ENCODE measurements around the gene DDI1. TPM values are rescaled to one million over a fixed set of nuclear protein-coding genes. Genes with fewer than 3 reads are reported as not detected.
"Not testable (repeated sequence)": the region's sequence is repeated elsewhere in the genome, so short reads cannot be mapped to it uniquely, and the experiment has no call there.

Gene DDI1
- total RNA-seq, 4 donors from 2014 or later = not detected

GRCh38 chr11:104036995-104037394, 555 bp downstream of the DDI1 start:
- DNase-seq (ENCODE audit: low spot score) (no peak), ATAC-seq (ENCODE audit: low FRiP score) (no peak)
- TF ChIP-seq, protein P1, sequence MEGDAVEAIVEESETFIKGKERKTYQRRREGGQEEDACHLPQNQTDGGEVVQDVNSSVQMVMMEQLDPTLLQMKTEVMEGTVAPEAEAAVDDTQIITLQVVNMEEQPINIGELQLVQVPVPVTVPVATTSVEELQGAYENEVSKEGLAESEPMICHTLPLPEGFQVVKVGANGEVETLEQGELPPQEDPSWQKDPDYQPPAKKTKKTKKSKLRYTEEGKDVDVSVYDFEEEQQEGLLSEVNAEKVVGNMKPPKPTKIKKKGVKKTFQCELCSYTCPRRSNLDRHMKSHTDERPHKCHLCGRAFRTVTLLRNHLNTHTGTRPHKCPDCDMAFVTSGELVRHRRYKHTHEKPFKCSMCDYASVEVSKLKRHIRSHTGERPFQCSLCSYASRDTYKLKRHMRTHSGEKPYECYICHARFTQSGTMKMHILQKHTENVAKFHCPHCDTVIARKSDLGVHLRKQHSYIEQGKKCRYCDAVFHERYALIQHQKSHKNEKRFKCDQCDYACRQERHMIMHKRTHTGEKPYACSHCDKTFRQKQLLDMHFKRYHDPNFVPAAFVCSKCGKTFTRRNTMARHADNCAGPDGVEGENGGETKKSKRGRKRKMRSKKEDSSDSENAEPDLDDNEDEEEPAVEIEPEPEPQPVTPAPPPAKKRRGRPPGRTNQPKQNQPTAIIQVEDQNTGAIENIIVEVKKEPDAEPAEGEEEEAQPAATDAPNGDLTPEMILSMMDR (IDR thresholded peaks at IDR 0.05) = no peak

- ATAC-seq (ENCODE audit: low FRiP score) = no peak
- TF ChIP-seq, protein P1 (IDR thresholded peaks at IDR 0.05) = no peak
These were observed 5.4 kb downstream of the DDI1 start for GRCh38 chr11:104041792-104042191.

GRCh38 chr11:104043142-104043541, 6.7 kb downstream of the DDI1 start:
- ATAC-seq (ENCODE audit: low FRiP score) (no peak), DNase-seq (ENCODE audit: low spot score) (no peak)
- TF ChIP-seq, protein P1 (IDR thresholded peaks at IDR 0.05) = no peak

More at GRCh38 chr11:104041792-104042191, 5.4 kb downstream of the DDI1 start:
- no peak for DNase-seq (ENCODE audit: low spot score)

DNA sequence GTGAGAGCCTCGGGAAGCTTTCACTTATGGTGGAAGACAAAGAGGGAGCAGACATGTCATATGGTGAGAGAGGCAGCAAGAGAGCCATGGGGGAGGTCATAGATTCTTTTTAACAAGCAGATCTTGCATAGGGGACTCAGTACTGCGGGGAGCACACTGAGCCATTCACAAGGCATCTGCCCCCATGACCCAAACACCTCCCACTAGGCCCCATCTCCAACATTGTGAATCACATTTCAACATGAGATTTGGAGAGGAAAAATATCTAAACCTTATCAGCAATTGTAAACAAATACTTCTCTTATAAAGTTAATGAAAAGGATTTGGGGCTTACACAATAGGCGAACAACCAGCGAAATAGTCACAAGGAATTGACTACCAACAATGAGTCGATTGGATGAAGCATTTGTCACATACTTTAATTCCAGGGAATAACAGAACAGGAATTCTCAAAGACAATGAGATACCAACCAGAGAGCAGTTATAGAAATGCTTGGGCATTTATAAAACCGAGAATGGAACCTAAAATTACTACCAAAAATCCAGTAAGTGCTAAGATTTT, 7.3 kb downstream of the DDI1 start:
- DNase-seq (ENCODE audit: low spot score) (no peak), ATAC-seq (ENCODE audit: low FRiP score) (no peak)
- TF ChIP-seq, protein P1 (IDR thresholded peaks at IDR 0.05) = no peak

GRCh38 chr11:104046331-104046730, 9.9 kb downstream of the DDI1 start:
- no peak for ATAC-seq (ENCODE audit: low FRiP score)
- TF ChIP-seq, protein P1 (IDR thresholded peaks at IDR 0.05) = no peak
- DNase-seq (ENCODE audit: low spot score) = no peak

DNA sequence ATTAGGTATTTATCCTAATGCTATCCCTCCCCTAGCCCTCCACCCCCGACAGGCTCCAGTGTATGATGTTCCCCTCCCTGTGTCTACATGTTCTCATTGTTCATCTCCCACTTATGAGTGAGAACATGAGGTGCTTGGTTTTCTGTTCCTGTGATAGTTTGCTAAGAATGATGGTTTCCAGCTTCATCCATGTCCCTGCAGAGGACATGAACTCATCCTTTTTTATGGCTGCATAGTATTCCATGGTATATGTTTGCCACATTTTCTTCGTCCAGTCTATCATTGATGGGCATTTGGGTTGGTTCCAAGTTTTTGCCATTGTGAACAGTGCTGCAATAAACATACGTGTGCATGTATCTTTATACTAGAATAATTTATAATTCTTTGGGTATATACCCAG, 10.4 kb downstream of the DDI1 start:
- not testable (repeated sequence) for DNase-seq (ENCODE audit: low spot score); ATAC-seq (ENCODE audit: low FRiP score)

DNA sequence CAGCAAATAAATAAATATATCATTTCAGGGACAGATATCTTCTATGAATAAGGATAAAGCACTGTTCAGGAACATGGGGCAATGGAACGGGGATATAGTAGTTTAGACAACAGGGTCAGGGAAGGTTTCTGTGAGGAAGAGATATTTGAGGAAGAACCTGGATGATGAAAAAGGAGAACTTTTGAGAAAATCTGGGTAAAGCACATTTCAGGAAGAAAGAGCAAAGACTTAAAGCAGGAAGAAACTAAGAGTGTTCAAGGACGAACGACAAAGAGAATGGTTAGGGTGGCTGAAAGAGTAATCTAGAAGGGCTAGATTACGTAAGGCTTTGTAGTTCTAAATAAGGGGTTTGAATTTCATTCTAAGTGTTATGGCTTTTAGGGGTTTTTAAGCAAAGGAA, 12.7 kb downstream of the DDI1 start:
- DNase-seq (ENCODE audit: low spot score) (no peak), ATAC-seq (ENCODE audit: low FRiP score) (no peak)
- TF ChIP-seq, protein P1 (IDR thresholded peaks at IDR 0.05) = no peak
